GM21737 (cell line): ENCODE measurements around the gene GP1BB.

Experiments
- ATAC-seq: cut with Tn5 transposase; IDR thresholded peaks from one replicate; pipeline ENCODE4 v1.9.1; 2021; ENCODE audit warnings: mild to moderate bottlenecking, moderate library complexity; ENCODE audit not compliant: unreplicated experiment

Gene GP1BB

GRCh38 chr22:19754701-19755144 is 31.4 kb downstream of the GP1BB start:
- no peak for ATAC-seq

GRCh38 chr22:19755145-19755710 is 31.9 kb downstream of the GP1BB start:
- ATAC-seq = no peak

GRCh38 chr22:19755722-19756287 is 32.5 kb downstream of the GP1BB start:
- ATAC-seq = no peak

- no peak for ATAC-seq
These were observed 33.2 kb downstream of the GP1BB start for GRCh38 chr22:19756288-19757128.

- ATAC-seq = no peak
These were observed 34.0 kb downstream of the GP1BB start for GRCh38 chr22:19757140-19757984.

GRCh38 chr22:19757985-19758895 is 34.9 kb downstream of the GP1BB start:
- no peak for ATAC-seq

- no peak for ATAC-seq
These were observed 35.6 kb downstream of the GP1BB start for GRCh38 chr22:19758896-19759426.

GRCh38 chr22:19759427-19760057 is 36.2 kb downstream of the GP1BB start:
- ATAC-seq = no peak

GRCh38 chr22:19760058-19760950 is 37.0 kb downstream of the GP1BB start, which contains the start of gene TBX1:
TBX1 (plus strand) TSS chr22:19760778; CDS start chr22:19760844, 66 bp downstream.
- ATAC-seq = no peak

- no peak for ATAC-seq
These were observed 37.8 kb downstream of the GP1BB start for GRCh38 chr22:19760951-19761724.

- ATAC-seq = no peak
These were observed 38.6 kb downstream of the GP1BB start for GRCh38 chr22:19761725-19762567.

- no peak for ATAC-seq
These were observed 39.5 kb downstream of the GP1BB start for GRCh38 chr22:19762568-19763457.

- ATAC-seq = no peak
These were observed 40.3 kb downstream of the GP1BB start for GRCh38 chr22:19763458-19764298.

- ATAC-seq = no peak
These were observed 40.9 kb downstream of the GP1BB start for GRCh38 chr22:19764299-19764593.
